GM10847 (cell line): ENCODE measurements around the gene HECA.

ENCODE experiments used
- POLR2A ChIP-seq: IDR thresholded peaks from 2 replicates; pipeline ENCODE4 v1.6.1; 2011; ENCODE audit not compliant: insufficient read length; ENCODE audit errors: extremely low read depth

The HECA gene

DNA sequence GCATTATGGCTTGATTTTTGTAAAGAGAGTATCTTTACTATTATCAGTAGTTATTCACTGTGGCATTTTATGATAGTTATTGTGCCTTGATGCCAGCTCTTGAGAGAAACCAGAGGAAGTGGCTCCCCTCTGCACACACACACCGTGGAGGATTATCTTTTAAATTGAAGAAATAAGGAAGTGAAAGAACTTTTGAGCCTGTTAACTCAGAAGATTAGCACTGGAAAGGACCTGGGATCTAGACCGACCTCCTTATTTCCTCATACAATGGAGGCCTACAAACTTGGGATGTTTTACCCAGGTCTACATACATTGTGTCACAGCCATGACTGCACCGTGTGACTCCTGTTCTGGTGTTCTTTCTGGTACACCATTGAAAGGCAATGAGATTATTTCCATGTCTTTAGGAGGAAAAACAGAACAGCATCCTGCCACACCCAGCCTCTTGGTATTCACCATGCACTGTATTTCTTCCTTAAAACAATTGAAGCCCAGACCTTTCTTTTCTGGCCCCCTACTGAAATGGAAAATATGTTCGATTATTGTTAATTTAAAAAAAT is 40.6 kb downstream of the HECA start:
- no peak for TF ChIP-seq POLR2A

DNA sequence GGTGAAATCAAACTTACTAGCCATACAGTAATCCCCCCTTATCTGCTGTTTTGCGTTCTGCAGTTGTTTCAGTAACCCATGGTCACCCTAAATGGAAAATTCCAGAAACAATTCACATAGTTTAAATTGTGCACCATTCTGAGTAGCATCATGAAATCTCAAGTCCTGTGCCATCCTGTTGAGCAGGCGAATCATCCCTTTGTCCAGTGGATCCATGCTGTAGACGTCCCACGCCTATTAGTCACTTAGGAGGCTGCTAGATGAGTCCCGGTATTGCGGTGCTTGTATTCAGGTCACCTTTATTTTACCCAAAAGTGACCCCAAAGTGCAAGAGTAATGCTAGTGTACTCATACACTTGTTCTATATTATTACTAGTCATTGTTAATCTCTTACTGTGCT is 46.4 kb downstream of the HECA start:
- TF ChIP-seq POLR2A, result no peak

GRCh38 chr6:139184047-139184446 is 49.2 kb downstream of the HECA start:
- TF ChIP-seq POLR2A, result no peak

- no peak for TF ChIP-seq POLR2A
Measured at GRCh38 chr6:139184459-139184858, 49.6 kb downstream of the HECA start.

DNA sequence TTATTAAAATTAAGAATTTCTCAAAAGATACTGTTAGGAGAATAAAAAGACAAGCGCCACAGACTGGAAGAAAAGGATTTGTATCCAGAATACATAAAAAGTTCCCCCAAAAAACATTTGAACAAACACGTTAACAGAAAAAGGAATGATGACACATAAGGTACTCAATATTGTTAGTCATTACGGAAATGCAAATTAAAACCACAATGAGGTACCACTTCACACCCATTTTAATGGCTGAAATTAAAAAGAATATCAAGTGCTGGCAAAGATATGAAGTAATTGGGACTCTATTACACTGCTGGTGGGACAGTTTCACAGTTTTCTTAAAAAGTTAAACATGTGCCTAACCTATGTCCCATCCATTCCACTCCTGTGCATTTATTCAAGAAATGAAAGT is 51.4 kb downstream of the HECA start:
- no peak for TF ChIP-seq POLR2A

GRCh38 chr6:139186692-139187091 is 51.8 kb downstream of the HECA start:
- no peak for TF ChIP-seq POLR2A

DNA sequence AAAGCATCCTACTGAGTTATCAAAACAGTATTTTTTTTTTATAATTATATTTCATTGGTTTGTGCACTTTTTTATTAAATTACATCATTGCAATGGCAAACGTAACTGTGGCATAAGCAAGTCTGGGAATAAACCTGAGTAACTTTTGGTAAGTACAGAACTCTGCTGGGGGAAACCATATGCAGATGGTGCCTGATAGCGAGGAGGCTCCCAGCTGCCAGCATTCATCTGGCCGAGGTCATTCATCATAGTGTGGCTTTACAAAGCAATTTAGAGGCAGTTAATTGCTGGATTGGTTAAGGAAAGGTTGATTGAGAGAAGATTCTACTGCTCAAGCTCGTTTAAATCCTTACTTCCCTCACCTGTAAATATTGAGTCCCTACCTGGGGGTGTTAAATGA is 52.6 kb downstream of the HECA start:
- TF ChIP-seq POLR2A, result no peak

DNA sequence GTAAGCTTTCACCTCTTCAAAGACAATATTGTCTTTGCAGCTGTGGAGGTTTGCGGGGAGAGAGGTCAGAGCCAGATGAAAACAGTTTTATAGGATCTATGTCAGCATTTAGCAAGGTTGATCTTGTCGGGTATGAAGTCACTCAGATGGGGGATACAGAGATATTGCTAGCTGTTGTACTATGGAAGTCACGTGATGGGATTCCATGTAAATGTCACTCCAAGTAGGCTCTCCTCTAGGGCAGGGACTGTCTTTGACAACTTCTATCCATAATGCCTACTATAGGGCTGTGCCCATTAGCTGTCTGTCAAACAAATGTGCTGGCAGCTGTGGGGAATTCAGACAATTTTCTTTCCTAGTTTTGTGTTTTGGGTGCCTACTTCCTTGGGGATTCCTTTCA is 54.8 kb downstream of the HECA start:
- no peak for TF ChIP-seq POLR2A

- no peak for TF ChIP-seq POLR2A
Measured at GRCh38 chr6:139194740-139195139, 59.9 kb downstream of the HECA start.

DNA sequence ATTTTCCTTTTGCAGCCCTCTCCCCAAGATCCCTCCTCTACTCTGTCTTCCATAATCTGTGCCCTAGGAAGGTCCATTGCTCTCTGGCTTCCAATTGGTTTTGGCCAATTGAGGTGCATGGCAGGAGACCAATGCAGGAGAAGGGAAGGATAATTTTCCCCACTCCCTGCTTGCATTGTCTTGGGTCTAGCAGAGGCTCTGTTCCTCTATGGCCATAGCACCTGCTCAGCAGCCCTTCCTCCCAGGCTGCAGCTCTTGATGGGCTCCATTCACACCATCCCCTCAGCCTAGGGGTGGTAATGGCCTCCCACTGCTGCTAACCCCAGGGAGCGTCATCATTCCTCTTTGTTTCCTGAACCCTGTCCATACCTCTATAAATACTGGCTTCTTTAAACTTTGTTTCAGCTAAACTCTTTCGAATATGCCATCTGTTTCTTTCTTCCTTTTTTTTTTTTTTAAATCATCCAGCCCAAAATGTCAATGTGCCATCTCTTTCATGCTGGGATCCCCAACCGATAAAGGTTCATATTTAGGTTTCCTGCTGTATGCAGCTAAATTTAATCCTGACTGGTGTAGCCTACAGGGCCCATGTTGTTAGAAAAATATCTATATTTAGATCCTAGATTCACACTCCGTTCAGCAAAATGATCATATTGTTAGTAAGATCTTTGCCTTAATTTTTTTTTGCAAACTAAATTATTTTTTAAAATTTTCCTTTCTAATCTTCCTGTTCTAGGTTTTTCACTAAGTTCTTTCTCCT is 63.8 kb downstream of the HECA start:
- no peak for TF ChIP-seq POLR2A

DNA sequence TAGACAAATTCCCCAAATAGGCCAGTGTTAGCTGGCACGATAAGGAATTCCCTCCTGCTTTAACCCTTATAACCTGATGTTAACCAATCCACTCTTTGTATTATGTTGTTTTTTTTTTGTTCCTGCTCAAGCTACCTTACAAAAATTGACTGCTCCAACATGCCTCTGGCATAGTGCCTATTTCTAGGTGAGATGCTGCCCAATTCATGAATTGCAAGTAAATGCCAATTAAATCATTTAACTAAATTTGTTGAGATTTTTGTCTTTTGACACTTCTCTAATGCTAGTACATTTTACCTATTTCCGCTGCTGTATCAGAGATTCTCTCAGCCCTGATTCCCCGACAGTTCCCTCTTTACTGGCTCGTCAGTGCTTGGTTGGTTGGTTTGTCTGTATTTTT is 66.5 kb downstream of the HECA start:
- no peak for TF ChIP-seq POLR2A

DNA sequence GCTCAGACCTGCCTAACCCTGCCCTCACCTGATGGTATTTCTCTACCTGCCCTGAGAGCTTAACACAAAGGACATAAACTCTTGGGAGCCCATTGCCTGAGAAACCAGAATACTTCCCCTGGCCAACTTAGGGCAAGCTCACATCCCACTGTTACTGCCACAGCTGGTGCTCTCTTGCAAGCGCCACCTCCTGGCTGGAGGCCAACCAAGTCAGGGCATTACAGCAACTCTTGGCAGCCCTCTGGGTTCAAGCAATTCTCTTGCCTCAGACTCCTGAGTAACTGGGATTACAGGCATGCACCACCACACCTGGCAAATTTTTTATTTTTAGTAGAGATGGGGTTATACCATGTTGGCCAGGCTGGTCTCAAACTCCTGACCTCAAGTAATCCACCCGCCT is 70.1 kb downstream of the HECA start:
- TF ChIP-seq POLR2A, result no peak

GRCh38 chr6:139205843-139206242 is 71.0 kb downstream of the HECA start:
- TF ChIP-seq POLR2A, result no peak

DNA sequence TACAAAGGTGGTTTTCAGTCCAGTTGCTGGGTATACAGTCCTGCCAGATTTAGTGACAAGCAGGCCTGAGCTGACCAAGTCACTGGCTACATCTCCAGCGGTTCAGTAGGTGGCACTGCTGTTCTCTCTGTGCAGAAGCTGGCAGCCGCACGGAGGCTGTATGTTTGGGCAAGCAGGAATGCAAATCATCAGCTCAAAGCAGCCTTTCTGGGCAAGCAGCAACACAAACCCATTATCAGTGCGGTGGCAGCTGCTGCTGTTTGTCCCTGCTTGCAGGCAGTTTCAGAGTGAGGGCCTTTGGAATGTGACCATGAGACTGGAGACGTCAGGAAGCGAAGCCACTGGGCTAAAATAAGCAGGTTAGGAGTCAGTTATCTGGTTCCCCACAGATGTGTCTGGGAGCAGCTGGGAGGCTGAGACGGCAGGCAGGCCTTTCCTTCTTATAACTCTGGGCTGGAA is 84.4 kb downstream of the HECA start:
- no peak for TF ChIP-seq POLR2A

DNA sequence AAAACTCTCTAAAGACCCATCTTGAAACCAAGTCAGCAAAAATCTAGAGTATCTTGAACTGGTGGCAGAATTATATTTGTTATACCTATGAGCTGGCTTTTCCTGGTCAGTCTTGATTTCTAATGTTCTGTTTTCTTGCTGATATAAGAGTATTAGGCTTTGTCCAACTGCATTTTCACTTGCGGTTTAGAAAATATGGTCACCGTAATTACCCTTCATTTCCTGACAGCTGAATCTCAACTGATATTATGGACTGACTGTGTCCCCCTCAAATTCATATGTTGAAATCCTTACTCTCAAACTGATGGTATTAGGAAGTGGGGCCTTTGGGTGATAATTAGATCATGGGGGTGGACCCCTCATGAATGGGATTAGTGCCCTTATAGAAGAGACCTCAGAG is 84.9 kb downstream of the HECA start:
- no peak for TF ChIP-seq POLR2A
